HG03280 (cell line): ENCODE results near the gene POM121.
"Not testable (repeated sequence)": the region's sequence is repeated elsewhere in the genome, so short reads cannot be mapped to it uniquely, and the experiment has no call there.

ENCODE experiments used
- ATAC-seq: cut with Tn5 transposase; IDR thresholded peaks from one replicate; pipeline ENCODE4 v1.9.1; 2021; ENCODE audit warnings: mild to moderate bottlenecking, moderate library complexity; ENCODE audit not compliant: unreplicated experiment

Gene POM121

DNA sequence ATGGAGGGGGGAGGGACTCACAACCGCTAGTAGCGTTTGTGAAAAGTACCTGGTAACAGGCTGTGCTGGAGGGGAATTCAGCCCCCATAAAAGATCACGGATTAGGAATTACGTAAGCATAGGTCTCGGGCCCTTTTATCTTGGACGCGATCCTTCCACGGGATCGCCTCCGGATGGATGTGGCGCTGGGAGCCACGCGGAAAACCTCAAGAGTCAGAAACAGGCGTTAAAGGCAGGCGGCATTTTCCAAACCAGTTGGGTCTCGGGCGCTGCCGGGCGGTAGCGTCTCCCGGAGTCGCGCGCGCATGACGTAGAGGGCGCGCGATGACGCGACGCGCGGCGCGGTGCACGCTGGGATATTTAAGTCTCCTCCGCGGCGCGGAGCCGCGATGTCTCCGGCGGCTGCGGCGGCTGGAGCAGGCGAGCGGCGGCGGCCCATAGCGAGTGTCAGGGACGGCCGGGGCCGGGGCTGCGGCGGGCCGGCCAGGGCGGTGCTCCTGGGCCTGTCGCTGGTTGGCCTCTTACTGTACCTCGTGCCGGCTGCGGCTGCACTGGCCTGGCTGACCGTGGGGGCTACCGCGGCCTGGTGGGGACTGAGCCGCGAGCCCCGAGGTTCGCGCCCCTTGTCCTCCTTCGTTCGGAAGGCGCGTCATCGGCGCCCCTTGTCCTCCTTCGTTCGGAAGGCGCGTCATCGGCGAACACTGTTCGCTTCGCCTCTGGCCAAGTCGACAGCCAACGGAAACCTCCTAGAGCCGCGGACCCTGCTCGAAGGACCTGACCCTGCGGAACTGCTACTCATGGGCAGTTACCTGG, at the start of gene POM121:
Gene POM121, plus strand, starts transcription at position 363 of the 813 bp plus-strand sequence. Its CDS starts 27 bp downstream, at position 390.
- ATAC-seq: peak; percentile 81

DNA sequence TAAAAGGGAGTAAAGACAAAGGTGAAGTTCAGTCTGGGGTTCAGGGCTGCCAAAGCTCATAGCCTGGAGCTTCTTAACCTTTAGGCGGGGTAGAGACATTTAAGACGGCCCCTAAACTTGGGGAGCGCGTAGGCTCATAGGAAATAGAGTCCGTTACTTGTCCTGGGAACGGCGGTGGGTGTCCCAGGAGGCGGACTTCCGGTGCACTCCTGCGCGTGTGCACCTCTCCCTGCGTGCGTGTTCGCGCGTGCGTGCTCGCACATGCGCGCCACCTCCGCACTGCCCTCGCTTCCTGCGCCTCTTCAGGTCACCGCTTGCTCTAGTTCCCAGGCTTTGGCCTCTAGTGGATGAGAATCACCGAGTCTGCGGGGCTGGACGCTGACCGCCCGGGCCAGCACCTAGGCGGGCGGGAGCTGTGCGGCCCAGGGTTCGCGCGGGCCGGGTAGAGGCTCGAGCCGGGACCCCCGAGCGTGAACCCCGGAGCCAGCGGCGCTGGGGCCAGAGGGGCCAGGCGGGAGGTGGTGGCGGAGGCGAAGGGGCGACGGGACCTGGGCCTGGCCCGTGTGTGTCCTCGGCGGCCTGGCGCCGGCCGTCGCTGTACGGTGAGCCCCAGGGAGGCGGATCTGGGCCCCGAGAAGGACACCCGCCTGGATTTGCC, 45.7 kb upstream of the POM121 start:
- peak; percentile 99 for ATAC-seq

DNA sequence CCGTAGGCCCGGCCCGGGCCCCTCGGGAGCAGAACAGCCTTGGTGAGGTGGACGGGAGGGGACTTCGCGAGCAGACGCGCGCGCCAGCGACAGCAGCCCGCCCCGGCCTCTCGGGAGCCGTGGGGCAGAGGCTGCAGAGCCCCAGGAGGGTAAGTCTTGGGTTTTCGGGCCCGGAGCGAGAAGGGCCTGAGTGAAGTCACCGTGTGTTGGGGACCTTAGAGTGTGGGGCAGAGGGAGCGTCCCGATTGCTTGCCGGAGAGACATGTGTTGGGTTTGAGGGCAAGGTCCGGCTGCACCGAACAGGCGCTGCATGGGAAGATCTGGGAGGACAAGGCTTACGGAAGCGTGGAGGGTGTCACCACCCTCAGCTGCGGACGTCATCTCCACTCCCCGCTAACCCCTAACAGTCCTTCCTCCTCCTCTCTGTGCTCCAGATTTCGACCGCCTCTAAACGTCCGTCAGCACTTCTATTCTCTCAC, 45.1 kb upstream of the POM121 start:
- not testable (repeated sequence) for ATAC-seq

DNA sequence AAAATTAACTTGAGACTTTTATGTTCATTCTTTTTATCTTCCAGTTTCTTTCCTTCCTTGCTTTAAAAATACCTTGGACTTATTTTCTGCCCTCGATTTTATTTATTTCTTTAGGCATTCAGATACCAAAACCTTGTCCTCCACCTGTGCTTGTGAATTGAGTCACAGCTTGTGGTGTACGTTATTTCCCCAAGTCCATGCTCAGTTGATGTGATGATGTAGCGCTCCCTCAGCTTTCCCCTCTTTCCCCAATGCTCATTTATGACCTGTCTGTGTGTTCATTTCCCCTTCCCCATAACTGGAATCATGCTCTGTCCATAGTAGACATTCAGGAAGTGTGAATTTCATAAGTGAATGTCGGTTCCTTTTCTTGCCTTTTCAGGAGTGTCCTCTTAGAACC, 33.1 kb upstream of the POM121 start:
- ATAC-seq: not testable (repeated sequence)

DNA sequence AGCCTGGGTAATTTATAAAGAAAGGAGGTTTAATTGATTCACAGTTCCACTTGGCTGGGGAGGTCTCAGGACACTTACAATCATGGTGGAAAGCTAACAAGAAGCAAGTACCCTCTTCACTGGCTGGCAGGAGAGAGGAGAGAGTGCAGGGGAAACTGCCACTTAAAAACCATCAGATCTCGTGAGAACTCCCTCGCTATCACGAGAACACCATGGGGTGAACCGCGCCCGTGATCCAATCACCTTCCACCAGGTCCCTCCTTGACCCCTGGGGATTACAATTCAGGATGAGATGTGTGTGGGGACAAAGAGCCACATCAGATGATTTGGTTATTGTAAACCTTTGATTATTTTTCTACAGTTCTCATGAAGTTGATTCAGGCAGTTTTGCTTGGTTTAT, 20.2 kb upstream of the POM121 start:
- not testable (repeated sequence) for ATAC-seq

DNA sequence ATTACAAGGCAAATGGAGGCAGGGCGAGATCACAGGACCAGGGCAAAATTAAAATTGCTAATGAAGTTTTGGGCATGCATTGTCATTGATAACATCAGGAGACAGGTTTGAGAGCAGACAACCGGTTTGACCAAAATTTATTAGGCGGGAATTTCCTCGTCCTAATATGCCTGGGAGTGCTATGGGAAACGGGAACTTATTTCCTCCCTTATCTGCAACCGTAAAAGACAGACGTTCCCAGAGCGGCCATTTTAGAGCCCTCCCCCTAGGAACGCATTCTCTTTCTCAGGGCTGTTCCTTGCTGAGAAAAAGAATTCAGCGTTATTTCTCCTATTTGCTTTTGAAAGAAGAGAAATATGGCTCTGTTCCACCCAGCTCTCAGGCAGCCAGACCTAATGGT, 16.5 kb upstream of the POM121 start:
- ATAC-seq: not testable (repeated sequence)

DNA sequence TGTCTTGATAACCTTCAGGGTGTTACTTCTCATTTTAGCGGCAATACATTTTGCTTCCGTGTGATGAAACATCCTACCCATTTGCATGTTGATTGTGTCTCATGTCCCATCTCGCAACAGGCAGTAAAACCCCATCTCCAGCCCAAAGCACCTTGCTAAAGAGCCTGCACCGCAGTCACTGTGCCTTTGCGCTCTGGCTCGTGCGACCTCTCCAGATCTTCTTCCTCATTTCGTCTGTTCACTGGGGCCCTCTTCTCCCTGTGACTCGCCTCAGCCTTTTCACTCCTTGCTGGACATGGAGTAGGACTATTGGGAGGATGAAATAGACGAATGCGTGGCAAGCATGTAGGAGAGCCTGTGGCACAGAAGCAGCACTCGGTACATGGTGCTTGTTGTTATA, 13.5 kb upstream of the POM121 start:
- ATAC-seq: not testable (repeated sequence)

DNA sequence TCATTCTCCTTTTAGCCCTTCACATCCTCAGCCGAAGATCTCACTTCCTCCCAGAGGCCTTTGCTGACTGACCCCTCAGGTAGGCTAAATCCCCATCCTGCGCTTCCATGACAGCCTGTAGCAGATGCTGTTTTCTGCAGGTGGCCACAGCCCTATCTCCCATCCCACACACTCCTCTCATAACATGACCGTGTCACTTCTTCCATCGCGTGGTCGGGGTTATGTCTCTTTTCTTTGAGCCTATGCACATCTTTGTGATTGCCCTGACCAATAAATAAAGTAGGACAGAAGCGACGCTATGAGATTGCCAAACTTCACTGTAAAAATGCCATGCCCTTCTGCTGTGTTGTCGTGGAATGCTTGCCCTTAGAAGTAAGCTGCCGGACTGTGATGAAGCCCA, 11.1 kb upstream of the POM121 start:
- not testable (repeated sequence) for ATAC-seq

DNA sequence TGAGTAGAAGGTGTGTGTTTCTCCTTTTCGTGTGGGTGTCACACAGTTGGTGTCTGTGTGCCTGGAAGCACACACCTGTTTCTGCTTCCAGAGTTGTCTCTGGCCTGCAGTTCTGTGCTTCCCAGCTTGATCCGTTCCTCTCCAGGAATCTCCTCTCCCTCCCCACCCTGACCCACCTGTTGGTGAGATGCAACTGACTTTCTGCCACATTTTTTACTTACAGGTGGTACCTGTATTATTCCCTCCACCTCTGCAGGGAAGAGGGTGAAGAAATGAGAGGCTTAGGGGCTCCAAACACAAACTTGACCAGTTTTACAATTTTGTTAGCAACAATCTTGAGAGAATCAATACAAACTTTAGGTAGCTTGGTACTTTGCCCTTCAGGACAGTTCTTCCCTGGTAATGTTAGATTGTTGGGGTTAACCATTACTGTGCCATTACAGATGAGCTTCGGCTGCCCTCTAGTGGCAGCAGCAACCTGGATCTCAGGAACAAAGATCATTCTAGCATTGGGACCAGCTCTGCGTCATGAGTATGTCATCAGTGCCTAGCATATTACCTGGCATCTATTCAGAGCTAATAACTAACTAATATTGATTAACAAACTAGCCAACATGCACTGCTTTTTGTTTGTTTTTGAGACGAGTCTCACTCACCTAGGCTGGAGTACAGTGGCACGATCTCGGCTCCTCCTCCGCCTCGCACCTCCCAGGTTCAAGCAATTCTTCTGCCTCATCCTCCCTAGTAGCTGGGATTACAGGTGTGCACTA, 10.0 kb upstream of the POM121 start:
- ATAC-seq: peak; percentile 80

DNA sequence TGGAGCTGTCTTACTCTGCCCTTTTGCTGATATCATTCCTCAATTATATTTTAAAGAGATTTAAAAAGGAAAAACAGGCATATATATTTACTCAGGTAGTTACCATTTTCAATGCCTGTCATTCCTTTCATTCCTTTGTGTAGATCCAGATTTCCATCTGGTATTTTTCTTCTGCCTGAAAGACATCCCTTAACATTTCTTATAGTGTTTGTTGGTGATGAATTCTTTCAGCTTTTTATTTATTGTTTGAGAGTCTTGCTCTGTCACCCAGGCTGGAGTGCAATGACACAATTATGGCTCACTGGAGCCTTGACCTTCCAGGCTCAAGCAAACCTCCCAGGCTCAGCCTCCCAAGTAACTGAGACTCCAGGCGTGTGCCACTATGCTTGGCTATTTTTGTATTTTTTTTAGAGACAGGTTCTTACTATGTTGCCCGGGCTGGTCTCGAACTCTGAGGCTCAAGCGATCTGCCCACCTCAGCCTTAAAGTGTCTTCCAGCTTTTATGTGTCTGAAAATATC, 5.6 kb upstream of the POM121 start:
- ATAC-seq: no peak

DNA sequence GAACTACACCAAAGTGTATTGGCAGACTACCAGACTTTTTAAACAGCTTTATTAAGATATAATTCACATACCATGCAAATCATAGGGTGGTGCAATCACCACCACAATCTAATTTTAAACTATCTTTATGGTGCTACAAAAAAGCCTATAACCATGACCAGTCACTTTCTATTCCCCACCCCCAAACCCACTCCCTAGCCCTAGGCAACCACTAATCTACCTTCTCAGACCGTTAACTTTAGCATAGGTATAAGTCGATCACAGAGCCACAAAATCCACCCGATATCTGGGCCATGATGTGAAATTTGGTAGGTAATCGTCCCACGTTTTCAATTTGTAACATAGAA, 536 bp upstream of the POM121 start:
- ATAC-seq: peak; percentile 22

DNA sequence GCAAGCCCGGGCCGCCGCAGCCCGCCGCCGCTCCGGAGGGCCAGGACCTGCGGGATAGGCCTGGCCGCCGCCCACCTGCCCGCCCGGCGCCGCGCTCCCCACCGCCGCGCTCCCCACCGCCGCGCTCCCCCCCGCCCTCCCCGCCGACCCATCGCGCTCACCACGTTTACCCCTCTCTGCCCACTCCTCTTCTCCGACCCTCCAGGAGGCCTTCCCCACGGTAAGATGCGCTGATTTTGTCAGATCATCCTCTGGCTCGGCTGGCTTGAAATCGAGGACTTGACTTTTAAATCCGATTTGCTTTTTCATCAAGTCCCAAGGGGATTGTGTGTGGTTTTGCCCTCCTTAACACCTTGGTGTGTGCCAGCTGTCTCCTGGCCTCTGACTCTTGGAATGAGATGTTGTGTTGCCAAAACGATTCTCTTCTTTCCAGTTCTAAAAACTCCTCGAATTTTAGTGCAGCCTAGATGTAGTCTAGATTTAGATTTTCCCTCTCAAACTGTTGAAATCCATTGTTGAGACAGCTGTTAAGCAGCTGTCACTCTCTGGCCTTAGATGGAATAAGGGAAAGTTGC, 738 bp downstream of the POM121 start:
- no peak for ATAC-seq

DNA sequence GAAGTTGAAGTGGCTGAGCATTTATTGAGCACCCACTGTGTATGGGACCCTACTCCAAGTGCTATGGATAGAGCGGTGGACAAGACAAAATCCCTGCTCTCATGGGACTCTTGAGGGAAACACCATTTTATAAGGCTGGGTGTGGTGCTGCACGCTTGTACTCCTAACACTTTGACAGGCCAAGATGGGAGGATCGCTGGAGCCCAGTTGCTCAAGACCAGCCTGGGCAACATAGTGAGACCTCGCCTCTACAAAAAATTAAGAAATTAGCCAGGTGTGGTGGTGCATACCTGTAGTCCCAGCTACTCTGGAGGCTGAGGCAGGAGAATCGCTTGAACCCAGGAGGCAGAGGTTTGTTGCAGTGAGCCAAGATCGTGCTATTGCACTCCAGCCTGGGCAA, 2.9 kb downstream of the POM121 start:
- not testable (repeated sequence) for ATAC-seq

DNA sequence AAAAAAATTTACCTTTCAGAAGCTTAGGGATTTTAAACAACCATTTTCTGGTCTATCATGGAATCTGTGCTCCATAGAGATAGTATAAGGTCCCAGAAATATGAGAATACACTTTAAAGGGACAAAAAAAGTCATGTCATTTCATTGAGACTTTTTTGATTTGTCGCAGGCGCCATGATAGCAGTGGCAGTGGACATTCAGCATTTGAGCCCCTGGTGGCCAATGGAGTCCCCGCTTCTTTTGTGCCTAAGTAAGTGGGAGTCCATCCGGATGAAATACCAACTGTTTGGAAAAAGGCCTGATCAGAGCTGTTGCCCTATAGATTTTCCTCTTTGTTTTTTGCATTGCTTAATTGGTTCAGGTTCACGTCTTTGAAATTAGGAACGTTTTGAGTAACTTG, 3.3 kb downstream of the POM121 start:
- not testable (repeated sequence) for ATAC-seq

DNA sequence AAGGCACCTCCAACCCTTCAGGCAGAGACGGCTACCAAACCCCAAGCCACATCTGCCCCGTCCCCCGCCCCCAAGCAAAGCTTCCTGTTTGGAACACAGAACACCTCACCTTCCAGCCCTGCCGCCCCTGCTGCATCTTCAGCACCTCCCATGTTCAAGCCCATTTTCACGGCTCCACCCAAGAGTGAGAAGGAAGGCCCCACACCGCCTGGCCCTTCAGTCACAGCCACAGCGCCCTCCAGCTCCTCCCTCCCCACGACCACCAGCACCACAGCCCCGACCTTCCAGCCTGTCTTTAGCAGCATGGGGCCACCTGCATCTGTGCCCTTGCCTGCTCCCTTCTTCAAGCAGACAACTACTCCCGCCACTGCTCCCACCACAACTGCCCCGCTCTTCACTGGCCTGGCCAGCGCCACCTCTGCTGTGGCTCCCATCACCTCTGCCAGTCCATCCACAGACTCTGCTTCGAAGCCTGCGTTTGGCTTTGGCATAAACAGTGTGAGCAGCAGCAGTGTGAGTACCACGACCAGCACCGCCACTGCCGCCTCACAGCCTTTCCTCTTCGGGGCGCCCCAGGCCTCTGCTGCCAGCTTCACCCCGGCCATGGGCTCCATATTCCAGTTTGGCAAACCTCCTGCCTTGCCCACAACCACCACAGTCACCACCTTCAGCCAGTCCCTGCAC, 17.3 kb downstream of the POM121 start:
- ATAC-seq: not testable (repeated sequence)

DNA sequence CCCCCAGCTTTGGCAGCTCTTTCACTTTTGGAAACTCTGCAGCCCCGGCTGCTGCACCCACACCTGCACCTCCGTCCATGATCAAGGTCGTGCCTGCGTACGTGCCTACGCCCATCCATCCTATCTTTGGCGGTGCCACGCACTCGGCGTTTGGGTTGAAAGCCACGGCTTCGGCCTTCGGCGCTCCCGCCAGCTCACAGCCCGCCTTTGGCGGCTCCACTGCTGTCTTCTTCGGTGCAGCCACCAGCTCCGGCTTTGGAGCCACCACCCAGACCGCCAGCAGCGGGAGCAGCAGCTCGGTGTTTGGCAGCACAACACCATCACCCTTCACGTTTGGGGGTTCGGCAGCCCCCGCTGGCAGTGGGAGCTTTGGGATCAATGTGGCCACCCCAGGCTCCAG, 18.1 kb downstream of the POM121 start:
- not testable (repeated sequence) for ATAC-seq

DNA sequence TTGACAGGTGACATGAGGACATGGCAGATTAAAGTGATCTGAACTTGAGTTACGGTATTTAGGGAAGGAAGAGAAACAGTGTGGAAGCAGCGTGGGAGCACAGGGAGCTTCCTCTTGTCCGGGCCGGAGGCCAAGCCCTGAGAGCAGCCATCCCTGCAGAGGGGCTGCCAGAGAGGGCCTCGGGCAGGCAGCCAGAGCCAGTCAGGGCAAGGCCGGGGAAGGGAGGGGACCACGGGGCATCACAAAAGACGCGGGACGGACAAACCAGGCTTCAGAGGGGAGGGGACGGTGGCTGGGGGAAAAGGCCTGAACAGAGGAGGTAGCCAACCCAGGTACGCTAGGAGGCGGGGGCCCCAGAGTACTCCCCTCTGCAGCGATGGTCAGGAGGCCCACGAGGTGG, 20.0 kb downstream of the POM121 start:
- not testable (repeated sequence) for ATAC-seq

DNA sequence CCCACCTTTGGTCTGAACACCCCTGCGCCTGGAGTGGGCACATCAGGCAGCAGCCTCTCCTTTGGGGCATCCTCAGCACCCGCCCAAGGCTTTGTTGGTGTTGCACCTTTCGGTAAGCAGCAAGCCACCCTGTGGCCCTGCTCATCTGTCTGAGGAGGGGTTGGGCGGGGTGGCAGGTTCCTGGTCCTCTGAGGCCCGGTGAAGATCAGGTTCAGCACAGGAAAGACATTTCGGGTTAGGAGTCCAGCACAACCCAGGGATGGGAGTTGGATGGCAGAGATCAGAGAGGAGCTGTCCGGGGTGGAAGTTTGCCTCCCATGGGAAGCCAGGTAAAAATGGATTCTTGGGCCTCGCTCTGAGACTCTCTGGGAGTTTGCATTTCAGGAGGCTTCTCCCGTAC, 20.7 kb downstream of the POM121 start:
- ATAC-seq: not testable (repeated sequence)

DNA sequence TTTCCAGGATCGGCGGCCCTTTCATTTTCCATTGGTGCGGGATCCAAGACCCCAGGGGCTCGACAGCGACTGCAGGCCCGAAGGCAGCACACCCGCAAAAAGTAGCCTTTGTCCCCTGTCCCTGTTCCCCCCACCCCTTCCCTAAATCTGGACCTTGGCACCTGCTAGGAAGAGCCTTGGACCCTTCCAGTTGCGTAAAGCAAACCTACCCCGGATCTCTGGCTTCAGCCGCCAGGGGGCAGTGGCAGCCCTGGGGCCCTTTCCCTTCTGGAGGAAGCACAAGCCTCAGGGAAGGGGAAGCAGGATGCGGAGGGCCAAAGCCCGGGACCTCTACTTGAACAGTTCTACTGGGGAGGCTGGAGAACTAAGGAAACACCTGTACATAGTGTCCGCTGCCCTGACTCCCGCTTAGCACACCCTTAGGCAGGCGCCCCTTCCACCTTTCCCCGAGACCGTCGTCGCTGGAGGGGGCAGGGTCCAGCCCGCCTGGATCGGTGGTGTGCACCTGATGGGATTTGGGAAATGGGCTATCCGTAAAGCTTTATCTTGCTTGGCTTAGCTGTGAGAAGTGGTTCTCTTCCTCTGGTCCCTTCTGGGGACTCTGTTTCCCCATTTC, 21.3 kb downstream of the POM121 start:
- not testable (repeated sequence) for ATAC-seq

DNA sequence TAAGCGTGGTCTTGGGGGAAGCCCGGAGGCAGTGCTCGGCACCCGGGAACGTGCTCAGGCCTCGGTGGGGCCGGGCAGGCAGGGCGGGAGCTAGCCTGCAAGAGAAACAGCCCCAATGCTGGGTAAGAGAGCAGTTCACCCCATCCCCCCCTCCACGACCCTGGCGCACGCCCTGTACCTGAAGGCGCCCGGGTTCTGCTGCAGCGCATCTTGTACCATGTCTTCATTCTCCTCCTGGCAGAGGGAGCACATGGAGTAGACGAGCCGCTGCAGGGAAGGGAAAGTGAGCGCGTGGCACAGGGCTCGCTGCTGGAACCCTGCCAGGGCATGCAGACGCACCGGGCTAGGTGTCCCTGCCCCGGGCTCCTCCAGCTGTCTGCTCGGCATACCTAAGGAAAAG, 23.8 kb downstream of the POM121 start:
- ATAC-seq: not testable (repeated sequence)
